Fibroblast of mammary gland (primary cell): Measurements from ENCODE around the gene TRMT1.

Experiments used
- DNase-seq: peaks from one replicate; pipeline ENCODE4 v3.0.0-alpha.2; 2010; ENCODE audit warnings: low read depth
- H3K4me3 ChIP-seq: 2 replicates; pipeline ENCODE4 v1.5.1; 2011; ENCODE audit warnings: low read depth, mild to moderate bottlenecking, low read length, moderate library complexity; ENCODE audit not compliant: control insufficient read depth
- CTCF ChIP-seq: conservative IDR thresholded peaks from 2 replicates; pipeline ENCODE4 v1.5.1; 2011; ENCODE audit warnings: low read depth, low read length, inconsistent platforms; ENCODE audit not compliant: control insufficient read depth, insufficient read depth

Gene TRMT1

GRCh38 chr19:13072188-13072908 lies 44.2 kb downstream of the TRMT1 start:
- no peak for DNase-seq
- H3K4me3 ChIP-seq, result no peak overlapping the region
- no peak for TF ChIP-seq CTCF

- DNase-seq, result no peak
- no peak overlapping the region for H3K4me3 ChIP-seq
- no peak for TF ChIP-seq CTCF
Measured at GRCh38 chr19:13071444-13072187, 44.9 kb downstream of the TRMT1 start.

- no peak overlapping the region for H3K4me3 ChIP-seq
- no peak for DNase-seq
- no peak for TF ChIP-seq CTCF
Measured at GRCh38 chr19:13070425-13071140, 46.0 kb downstream of the TRMT1 start.

DNA sequence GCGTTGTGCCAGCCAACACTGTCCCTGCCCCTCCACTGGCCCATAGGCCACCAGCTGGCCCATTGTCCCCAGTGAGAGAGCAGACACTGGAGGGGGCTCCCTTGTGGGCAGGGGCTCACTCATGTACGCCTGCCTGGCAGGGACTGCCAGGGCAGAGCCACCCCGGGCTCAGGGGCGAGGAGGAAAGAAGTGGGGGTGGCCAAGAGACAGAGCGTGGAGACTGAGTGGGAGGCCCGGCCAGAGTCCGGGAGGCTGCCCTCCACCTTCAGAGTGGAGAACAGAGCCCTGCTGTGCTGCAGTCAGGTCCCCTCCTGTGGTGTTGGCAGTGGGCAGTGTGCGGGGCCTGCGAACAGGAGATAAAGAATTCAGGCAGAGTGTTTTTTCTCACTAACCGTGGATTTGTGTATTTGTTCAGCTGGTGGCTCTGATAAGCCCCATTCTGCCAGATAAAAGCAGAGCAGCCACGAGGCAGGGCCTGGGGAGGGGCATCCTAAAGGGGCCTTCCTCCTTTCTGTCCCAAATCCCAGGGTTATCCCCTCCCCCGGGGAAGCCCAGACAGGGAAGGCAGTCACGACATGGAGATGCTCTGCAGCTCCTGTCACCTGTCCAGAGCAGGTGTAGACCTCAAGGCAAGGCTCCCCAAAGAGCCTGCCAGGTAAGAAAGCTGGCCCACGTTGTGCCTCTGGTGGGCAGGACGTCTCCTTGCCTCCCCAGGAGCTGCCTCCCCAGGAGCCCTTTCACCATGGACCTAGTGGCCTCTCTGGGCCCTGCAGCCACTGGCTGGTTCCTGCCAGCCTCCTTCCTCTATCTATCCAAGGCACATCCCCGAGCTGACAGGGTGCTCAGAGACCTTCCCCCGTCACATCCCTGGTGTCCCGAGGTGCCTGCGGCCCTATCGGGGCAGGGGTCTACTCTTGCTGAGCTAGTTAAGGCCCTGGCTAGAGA lies 46.9 kb downstream of the TRMT1 start:
- no peak for TF ChIP-seq CTCF
- no peak overlapping the region for H3K4me3 ChIP-seq
- DNase-seq, result no peak

- TF ChIP-seq CTCF, result no peak
- H3K4me3 ChIP-seq, result no peak overlapping the region
- DNase-seq, result no peak
Measured at GRCh38 chr19:13068085-13068846, 48.3 kb downstream of the TRMT1 start.
